Kidney epithelial cell (primary cell): ENCODE data around the gene SPEF2. TPM values are rescaled to one million over a fixed set of nuclear protein-coding genes. Genes with fewer than 3 reads are reported as not detected.

Experiments
- DNase-seq: peaks from one replicate; pipeline ENCODE4 v3.0.0-alpha.2; 2010; ENCODE audit warnings: low read depth
- H3K27me3 ChIP-seq: 2 replicates; pipeline ENCODE4 v1.6.0; 2011; ENCODE audit warnings: low read length; ENCODE audit not compliant: control insufficient read depth, insufficient read depth
- H3K36me3 ChIP-seq: 2 replicates; pipeline ENCODE4 v1.5.1; 2011; ENCODE audit warnings: low read length; ENCODE audit not compliant: control insufficient read depth, insufficient read depth
- H3K4me3 ChIP-seq: 2 replicates; pipeline ENCODE4 v1.5.1; 2011; ENCODE audit warnings: low read depth, mild to moderate bottlenecking, control low read depth, low read length
- CTCF ChIP-seq: IDR thresholded peaks from 2 replicates; pipeline ENCODE4 v1.5.1; 2011; ENCODE audit warnings: mild to moderate bottlenecking, moderate library complexity, low read length, control low read depth, inconsistent platforms; ENCODE audit not compliant: insufficient read depth, poor library complexity, severe bottlenecking
- total RNA-seq: library from RNA; depleted of rRNA; stranded (reverse); fragments of >200 nt; gene quantifications from 2 replicates; pipeline ENCODE4 v1.2.3, GENCODE V29; 2015

SPEF2 gene
- total RNA-seq, 1 donor from 2014 or later: 3.2 TPM

DNA sequence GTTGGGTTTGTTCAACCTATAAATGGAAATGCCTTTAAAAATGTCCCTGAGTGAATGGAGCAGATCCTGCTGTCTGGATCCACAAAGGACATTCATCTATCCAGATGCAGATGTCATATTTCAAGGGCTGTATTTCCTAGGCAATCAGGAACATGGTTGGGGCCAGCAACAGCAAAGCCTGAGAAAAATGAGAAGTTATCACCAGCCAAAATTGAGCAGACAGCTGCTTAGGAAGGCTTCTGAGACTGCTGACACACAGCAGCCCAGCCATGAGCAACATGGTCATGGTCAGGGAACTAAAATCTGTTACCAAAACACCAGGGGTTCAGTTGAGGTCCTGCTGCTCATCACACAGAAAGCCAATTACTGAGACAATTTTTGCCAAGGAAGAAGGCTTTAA, 229.8 kb downstream of the SPEF2 start:
- H3K36me3 ChIP-seq: no peaks in the 10 kb centered on the region
- H3K4me3 ChIP-seq: no peak overlapping the region
- H3K27me3 ChIP-seq: no peaks in the 10 kb centered on the region
- no peak for TF ChIP-seq CTCF
- DNase-seq: no peak

GRCh38 chr5:35847961-35848360, 230.3 kb downstream of the SPEF2 start:
- no peak overlapping the region for H3K4me3 ChIP-seq
- no peak for TF ChIP-seq CTCF
- DNase-seq: no peak
- no peaks in the 10 kb centered on the region for H3K27me3 ChIP-seq
- H3K36me3 ChIP-seq: no peaks in the 10 kb centered on the region

GRCh38 chr5:35849860-35850259, 232.2 kb downstream of the SPEF2 start:
- Histone ChIP-seq H3K4me3 (no peak overlapping the region), H3K27me3 (no peaks in the 10 kb centered on the region), H3K36me3 (no peaks in the 10 kb centered on the region)
- TF ChIP-seq CTCF: no peak
- no peak for DNase-seq

GRCh38 chr5:35850967-35851680, 233.5 kb downstream of the SPEF2 start:
- no peaks in the 10 kb centered on the region for H3K36me3 ChIP-seq

DNA sequence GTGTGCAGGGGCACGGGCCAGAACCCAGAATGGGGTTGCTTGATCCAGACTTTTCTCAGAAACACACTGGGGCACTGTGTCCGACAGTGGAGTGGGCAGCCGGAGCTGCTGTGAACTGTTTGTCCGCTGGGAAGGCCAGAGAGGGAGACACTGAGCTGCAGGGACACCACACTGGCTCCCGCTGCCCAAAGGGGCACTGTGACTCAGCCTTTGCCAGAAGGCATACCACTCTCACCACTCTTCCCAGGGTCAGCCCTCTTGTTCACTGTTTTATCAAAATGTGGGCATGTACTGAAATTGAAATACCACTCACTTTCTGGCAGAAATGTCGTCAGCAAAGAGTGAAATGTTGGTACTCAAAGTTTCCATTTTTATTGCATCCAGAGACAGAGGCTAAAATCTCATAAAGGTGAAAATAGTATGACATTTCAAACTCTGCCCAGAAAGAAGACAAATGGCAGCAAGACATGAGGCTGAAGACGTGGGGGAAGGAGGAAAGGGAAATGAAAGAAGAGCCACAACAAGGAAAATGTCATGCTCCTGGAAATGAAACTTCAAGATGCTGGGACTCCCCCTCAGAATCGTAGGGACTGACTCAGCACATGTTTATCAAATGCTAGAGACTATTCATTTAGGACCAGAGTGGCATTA, 234.5 kb downstream of the SPEF2 start:
- no peaks in the 10 kb centered on the region for H3K36me3 ChIP-seq
- no peak for TF ChIP-seq CTCF

More at GRCh38 chr5:35850967-35851680, 233.5 kb downstream of the SPEF2 start:
- no peak for DNase-seq
- no peak for TF ChIP-seq CTCF
- Histone ChIP-seq H3K27me3 (no peaks in the 10 kb centered on the region), H3K4me3 (no peak overlapping the region)

More for the DNA sequence above, 234.5 kb downstream of the SPEF2 start:
- no peaks in the 10 kb centered on the region for H3K27me3 ChIP-seq
- DNase-seq: no peak
- H3K4me3 ChIP-seq: no peak overlapping the region
